Caco-2 (cell line): Measurements from ENCODE around the gene SUPV3L1. TPM values are rescaled to one million over a fixed set of nuclear protein-coding genes. Genes with fewer than 3 reads are reported as not detected.

Experiments
- BruUV-seq: library from RNA; stranded (reverse); fragments of 400-500 nt; replicated peaks from 2 replicates; lab custom pipeline; 2021; lab: Mats Ljungman, UMichigan
- CTCF ChIA-PET: fragments of 300-600 bp; sonication (Branson Sonifier 250); formaldehyde crosslinking; loops from one replicate; lab custom pipeline; 2022; ENCODE audit warnings: antibody characterized with exemption; lab: Charles Lee
- POLR2A ChIA-PET: fragments of 300-600 bp; sonication (Branson Sonifier 250); formaldehyde crosslinking; loops from one replicate; lab custom pipeline; 2022; ENCODE audit warnings: antibody characterized with exemption; lab: Charles Lee
- DNase-seq, 2 experiments: peaks; one replicate each; pipeline versions ENCODE4 v3.0.0 to v3.0.0-alpha.2; 2020 to 2022
- H3K27me3 ChIP-seq: replicated peaks from 2 replicates; pipeline ENCODE4 v1.6.0; 2011; ENCODE audit warnings: low read length; ENCODE audit not compliant: control insufficient read depth, insufficient read depth
- H3K36me3 ChIP-seq: 2 replicates; pipeline ENCODE4 v1.5.1; 2011; ENCODE audit warnings: low read length; ENCODE audit not compliant: control insufficient read depth, insufficient read depth
- H3K4me1 ChIP-seq: fragments of 250-450 bp; sonication (Bioruptor Pico); 2 replicates; pipeline ENCODE4 v1.5.1; 2020; ENCODE audit warnings: mild to moderate bottlenecking
- H3K4me3 ChIP-seq: 2 replicates; pipeline ENCODE4 v1.5.1; 2011; ENCODE audit warnings: low read depth, mild to moderate bottlenecking, control low read depth, low read length
- H3K9me3 ChIP-seq: fragments of 250-450 bp; sonication (Bioruptor Pico); 2 replicates; pipeline ENCODE4 v1.5.1; 2020; ENCODE audit warnings: mild to moderate bottlenecking, moderate library complexity
- H3K27ac Mint-ChIP-seq: one replicate; pipeline ENCODE4 v1.8.0; 2022; ENCODE audit warnings: mixed read lengths; ENCODE audit not compliant: unreplicated experiment
- H3K27me3 Mint-ChIP-seq: one replicate; pipeline ENCODE4 v1.8.0; 2022; ENCODE audit warnings: mixed read lengths; ENCODE audit not compliant: insufficient read depth, unreplicated experiment
- H3K36me3 Mint-ChIP-seq: one replicate; pipeline ENCODE4 v1.8.0; 2022; ENCODE audit warnings: mild to moderate bottlenecking, mixed read lengths; ENCODE audit not compliant: insufficient read depth, unreplicated experiment
- H3K4me1 Mint-ChIP-seq: one replicate; pipeline ENCODE4 v1.8.0; 2022; ENCODE audit warnings: low read depth, mixed read lengths; ENCODE audit not compliant: unreplicated experiment
- H3K4me3 Mint-ChIP-seq: one replicate; pipeline ENCODE4 v1.8.0; 2022; ENCODE audit warnings: mild to moderate bottlenecking, moderate library complexity, mixed read lengths; ENCODE audit not compliant: unreplicated experiment
- H3K9me3 Mint-ChIP-seq: one replicate; pipeline ENCODE4 v1.8.0; 2022; ENCODE audit warnings: mixed read lengths; ENCODE audit not compliant: unreplicated experiment
- CTCF ChIP-seq, 2 experiments: fragments of 200-600 bp in 1 of 2; IDR thresholded peaks; 1 replicate in 1 of 2; 2 replicates in 1 of 2; pipeline versions ENCODE4 v1.5.1 to v1.8.0; 2011 to 2022; ENCODE audit warnings: antibody characterized with exemption in 1 of 2, control low read depth in 1 of 2, inconsistent platforms in 1 of 2, low read depth in 1 of 2, low read length in 1 of 2, mild to moderate bottlenecking in 1 of 2, moderate library complexity in 1 of 2; ENCODE audit not compliant: insufficient read depth in 1 of 2, severe bottlenecking in 1 of 2, unreplicated experiment in 1 of 2
- intact Hi-C: fragments of 100-400 bp; cut with micrococcal nuclease; formaldehyde crosslinking; loops from one replicate; pipeline ENCODE4 v1.10.0; 2022; ENCODE audit not compliant: unreplicated experiment
- total RNA-seq: library from RNA; stranded (reverse); gene quantifications from 2 replicates; pipeline ENCODE4 v1.2.3, GENCODE V29; 2022

SUPV3L1 gene
- total RNA-seq, 1 experiment from 2014 or later = 77.1 TPM

- no peak overlapping the region for H3K4me3 ChIP-seq
- H3K4me1 Mint-ChIP-seq = peaks cover 24% of the 10 kb centered on the region
- H3K36me3 Mint-ChIP-seq = peaks cover 2% of the 10 kb centered on the region
- no peaks in the 10 kb centered on the region for H3K9me3 ChIP-seq
- H3K27me3 Mint-ChIP-seq = no peaks in the 10 kb centered on the region
- no peaks in the 10 kb centered on the region for H3K27me3 ChIP-seq
- peak overlapping the region; percentile 86 for H3K27ac Mint-ChIP-seq
- POLR2A ChIA-PET = interaction anchor here (0.7 to 1.0 kb wide), 3 partner anchors 43 to 163 kb away, joined by 3 to 10 read pairs (median 4); partner anchors contain the start of gene SUPV3L1
- TSS peak; percentile 97 for BruUV-seq
- intact Hi-C loops = loop anchor here (1.0 kb wide), 3 partner anchors 43 to 234 kb away; partner anchors contain the start of genes KIFBP and VPS26A
- DNase-seq = peak; percentile 89 to 96
- CTCF ChIA-PET = interaction anchor here (0.5 to 1.2 kb wide), 11 partner anchors 9 to 1183 kb away, joined by 3 to 13 read pairs (median 5); no protein-coding TSS in a partner anchor
- H3K4me3 Mint-ChIP-seq = peak overlapping the region; percentile 68
- no peaks in the 10 kb centered on the region for H3K9me3 Mint-ChIP-seq
- H3K4me1 ChIP-seq = peaks cover 60% of the 10 kb centered on the region
- H3K36me3 ChIP-seq = no peaks in the 10 kb centered on the region
- TF ChIP-seq CTCF (IDR thresholded peaks at IDR 0.05; ENCODE audit: insufficient read depth in 1 of 2, low read depth in 1 of 2, low read length in 1 of 2, severe bottlenecking in 1 of 2, unreplicated experiment in 1 of 2) = peak; percentile 84 to 89
Measured at GRCh38 chr10:69222157-69223027, 42.4 kb downstream of the SUPV3L1 start.

GRCh38 chr10:69223028-69223342, 43.0 kb downstream of the SUPV3L1 start:
- ChIA-PET POLR2A (interaction anchor here (0.7 to 1.0 kb wide), 3 partner anchors 43 to 162 kb away, joined by 3 to 10 read pairs (median 4); partner anchors contain the start of gene SUPV3L1), CTCF (interaction anchor here (0.5 to 1.2 kb wide), 11 partner anchors 9 to 1182 kb away, joined by 3 to 13 read pairs (median 5); no protein-coding TSS in a partner anchor)
- H3K9me3 Mint-ChIP-seq = no peaks in the 10 kb centered on the region
- Histone ChIP-seq H3K4me3 (no peak overlapping the region), H3K4me1 (peaks cover 56% of the 10 kb centered on the region), H3K9me3 (no peaks in the 10 kb centered on the region), H3K36me3 (no peaks in the 10 kb centered on the region), H3K27me3 (no peaks in the 10 kb centered on the region)
- BruUV-seq = TSS peak; percentile 17
- peaks cover 23% of the 10 kb centered on the region for H3K4me1 Mint-ChIP-seq
- intact Hi-C loops = no loop called here
- no peaks in the 10 kb centered on the region for H3K27me3 Mint-ChIP-seq
- no peak for TF ChIP-seq CTCF (IDR thresholded peaks at IDR 0.05; ENCODE audit: insufficient read depth in 1 of 2, low read depth in 1 of 2, low read length in 1 of 2, severe bottlenecking in 1 of 2, unreplicated experiment in 1 of 2)
- peak overlapping the region; percentile 86 for H3K27ac Mint-ChIP-seq
- H3K36me3 Mint-ChIP-seq = no peaks in the 10 kb centered on the region
- peak overlapping the region; percentile 68 for H3K4me3 Mint-ChIP-seq
- no peak for DNase-seq

- Histone ChIP-seq H3K4me3 (no peak overlapping the region), H3K9me3 (no peaks in the 10 kb centered on the region), H3K27me3 (no peaks in the 10 kb centered on the region), H3K4me1 (peaks cover 64% of the 10 kb centered on the region), H3K36me3 (peaks cover under 1% of the 10 kb centered on the region; the same call in 1 of the 2 replicates)
- no TSS peak for BruUV-seq
- TF ChIP-seq CTCF (IDR thresholded peaks at IDR 0.05; ENCODE audit: insufficient read depth in 1 of 2, low read depth in 1 of 2, low read length in 1 of 2, severe bottlenecking in 1 of 2, unreplicated experiment in 1 of 2) = no peak
- no peak for DNase-seq
- ChIA-PET CTCF (interaction anchor here (1.5 kb wide), 1 partner anchor 183 kb away, joined by 3 read pairs; no protein-coding TSS in a partner anchor), POLR2A (no interaction called here)
- intact Hi-C loops = no loop called here
- H3K9me3 Mint-ChIP-seq = no peaks in the 10 kb centered on the region
- H3K4me3 Mint-ChIP-seq = no peak overlapping the region
- no peaks in the 10 kb centered on the region for H3K36me3 Mint-ChIP-seq
- peak overlapping the region; percentile 6 for H3K27ac Mint-ChIP-seq
- H3K4me1 Mint-ChIP-seq = peaks cover 30% of the 10 kb centered on the region
- H3K27me3 Mint-ChIP-seq = no peaks in the 10 kb centered on the region
Measured at GRCh38 chr10:69224862-69225657, 45.0 kb downstream of the SUPV3L1 start.
